Stimulated activated CD4-positive, alpha-beta T cell treated with anti-CD3 and anti-CD28 coated beads, Interleukin-4, amount 100 ng/mL, for 48 hours (primary cell): ENCODE data around the gene FAM13A.
"Not testable (repeated sequence)": the region's sequence is repeated elsewhere in the genome, so short reads cannot be mapped to it uniquely, and the experiment has no call there.

Experiments
- DNase-seq, 2 donors: peaks; one replicate each; pipeline ENCODE4 v3.0.0-alpha.2; 2020; ENCODE audit warnings: low read depth in 2 of 2

FAM13A gene

DNA sequence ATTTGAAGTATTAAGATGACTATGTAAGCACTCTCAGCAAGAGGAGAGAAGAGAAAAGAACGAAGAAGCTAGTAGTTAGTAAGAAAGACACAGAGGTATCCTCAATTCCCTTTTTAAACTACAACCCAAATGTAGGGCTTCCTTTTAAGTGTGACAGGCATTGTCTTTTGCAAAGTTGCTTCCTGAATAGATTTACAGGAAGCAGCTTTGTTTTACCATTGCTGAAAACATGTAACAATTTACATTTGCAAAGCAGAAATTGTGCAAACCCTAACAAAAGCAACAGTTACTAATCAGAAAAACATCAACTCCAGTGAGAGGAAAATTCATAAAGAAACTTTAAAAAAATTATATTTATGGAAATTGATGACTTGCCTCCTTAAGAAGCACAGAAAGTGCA is 96.4 kb downstream of the FAM13A start:
- DNase-seq: no peak

DNA sequence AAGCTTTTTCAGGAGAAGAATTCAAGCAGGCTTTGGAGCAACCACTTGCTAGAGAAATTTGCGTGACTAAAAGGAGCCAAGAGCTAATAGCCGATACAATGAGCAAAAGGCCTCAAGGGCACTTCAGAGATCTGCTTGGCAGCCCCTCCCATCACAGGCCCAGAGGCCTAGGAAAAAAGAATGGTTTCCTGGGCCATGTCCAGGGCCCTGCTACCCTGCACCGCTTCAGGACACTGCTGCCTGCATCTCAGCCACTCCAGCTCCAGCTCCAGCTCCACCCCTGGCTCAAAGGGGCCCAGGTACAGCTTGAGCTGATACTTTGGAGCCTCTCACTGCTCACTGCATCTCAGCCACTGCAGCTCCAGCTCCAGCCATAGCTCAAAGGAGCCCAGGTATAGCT is 98.9 kb downstream of the FAM13A start:
- DNase-seq: no peak

DNA sequence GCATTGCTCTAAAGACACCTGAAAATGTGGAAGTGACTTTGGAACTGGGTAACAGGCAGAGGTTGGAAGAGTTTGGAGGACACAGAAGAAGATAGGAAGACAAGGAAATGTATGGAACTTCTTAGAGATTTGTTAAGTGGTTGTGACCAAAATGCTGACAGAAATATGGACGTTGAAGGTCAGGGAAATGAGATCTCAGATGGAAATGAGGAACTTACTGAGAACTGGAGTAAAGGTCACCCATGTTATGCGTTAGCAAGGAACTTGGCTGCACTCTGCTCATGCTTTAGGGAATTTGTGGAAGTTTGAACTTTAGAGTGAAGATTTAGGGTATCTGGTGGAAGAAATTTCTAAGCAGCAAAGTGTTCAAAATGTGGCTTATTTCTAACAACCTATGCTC is 99.4 kb downstream of the FAM13A start:
- DNase-seq: no peak

DNA sequence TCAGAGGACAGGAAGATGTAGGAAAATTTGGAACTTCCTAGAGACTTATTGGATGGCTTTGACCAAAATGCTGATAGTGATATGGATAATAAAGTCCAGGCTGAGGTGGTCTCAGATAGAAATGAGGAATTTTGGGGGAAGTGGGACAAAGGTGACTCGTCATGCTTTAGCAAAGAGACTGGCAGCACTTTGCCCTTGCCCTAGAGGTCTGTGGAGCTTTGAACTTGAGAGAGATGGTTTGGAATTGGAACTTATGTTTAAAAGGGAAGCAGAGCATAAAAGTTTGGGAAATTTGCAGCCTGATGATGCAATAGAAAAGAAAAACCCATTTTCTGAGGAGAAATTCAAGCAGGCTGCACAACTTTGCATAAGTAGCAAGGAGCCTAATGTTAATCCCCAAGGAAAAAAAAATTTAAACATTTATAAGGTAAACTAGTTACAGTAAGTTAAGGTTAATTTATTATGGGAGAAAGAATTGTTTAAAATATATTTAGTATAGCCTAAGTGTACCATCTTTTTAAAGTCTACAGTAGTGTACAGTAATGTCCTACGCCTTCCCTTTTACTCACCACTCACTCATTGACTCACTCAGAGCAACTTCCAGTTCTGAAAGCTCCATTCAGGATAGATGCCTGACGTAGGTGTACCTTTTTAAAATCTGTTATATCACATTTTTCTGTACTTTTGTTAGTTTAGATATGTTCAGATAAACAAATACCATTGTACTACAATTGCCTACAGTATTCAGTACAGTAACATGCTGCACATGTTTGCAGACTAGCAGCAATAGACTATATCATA is 101.2 kb downstream of the FAM13A start:
- no peak for DNase-seq

DNA sequence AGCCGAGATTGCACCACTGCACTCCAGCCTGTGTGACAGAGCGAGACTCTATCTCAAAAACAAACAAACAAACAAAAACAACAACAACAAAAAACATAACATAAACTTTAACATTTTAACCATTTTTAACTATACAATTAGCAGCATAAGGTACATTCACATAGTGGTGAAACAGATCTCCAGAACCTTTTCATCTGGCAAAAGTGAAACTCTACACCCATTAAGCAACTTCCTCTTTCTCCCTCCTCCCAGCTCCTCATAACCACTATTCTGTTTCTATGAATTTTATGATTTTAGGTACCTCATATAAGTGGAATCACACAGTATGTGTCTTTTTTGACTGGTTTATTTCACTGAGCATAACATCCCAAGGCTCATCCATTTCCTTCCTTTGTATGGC is 103.6 kb downstream of the FAM13A start:
- DNase-seq: no peak

DNA sequence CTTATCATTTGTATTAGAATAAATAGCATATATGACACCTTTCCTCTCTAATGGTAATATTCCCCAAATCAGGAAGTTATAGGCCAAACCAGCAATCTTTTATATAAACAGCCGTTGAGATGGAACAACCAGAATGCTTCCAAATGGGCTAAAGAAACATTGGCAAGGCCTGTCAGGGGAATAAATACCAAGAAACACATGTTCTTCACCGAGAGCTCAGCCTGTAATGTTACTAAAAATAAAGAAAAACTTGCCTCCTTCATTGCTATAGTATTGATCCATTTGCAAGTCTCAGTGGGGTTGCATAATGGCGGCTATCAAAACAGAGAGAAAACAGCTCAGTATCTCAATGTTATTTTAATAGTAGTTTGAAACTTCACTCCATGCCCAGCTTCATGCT is 104.9 kb downstream of the FAM13A start:
- DNase-seq: no peak

DNA sequence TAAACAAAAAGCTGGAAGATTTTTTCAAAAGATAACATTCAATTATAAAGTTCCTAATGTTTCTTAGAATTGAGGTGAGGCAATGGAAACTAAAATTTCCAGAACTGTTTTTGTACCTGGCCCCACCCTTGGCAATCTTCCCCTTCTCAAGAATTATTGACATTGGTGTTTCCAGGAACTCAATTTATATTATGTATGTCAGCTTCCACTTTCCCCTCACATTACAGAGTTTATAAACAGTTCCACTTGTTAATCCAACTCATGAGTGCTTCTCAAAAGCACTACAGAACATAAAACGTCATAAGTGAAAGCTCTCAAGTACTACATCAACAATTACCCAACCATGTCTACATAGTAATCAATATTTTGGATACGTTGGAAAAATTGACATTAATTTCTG is 107.4 kb downstream of the FAM13A start:
- no peak for DNase-seq

DNA sequence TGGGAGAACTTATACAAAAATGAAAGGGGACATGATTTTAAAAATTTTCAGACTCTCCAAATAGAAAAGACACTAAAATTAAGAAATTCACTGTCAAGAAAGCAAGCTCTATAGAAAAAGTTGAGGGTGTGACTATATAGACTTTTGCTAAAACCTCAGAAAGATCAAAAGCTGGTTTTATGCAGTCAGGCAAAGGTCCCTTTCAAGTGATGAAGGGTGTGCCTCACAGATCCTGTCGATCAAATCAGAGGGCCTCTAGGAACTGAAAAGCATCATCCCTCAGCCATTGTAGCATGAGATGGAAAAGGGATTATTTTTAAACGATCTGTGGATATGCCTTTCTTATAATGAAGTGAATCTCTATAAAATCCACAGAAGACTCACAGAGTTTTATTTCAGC is 116.5 kb downstream of the FAM13A start:
- no peak for DNase-seq

DNA sequence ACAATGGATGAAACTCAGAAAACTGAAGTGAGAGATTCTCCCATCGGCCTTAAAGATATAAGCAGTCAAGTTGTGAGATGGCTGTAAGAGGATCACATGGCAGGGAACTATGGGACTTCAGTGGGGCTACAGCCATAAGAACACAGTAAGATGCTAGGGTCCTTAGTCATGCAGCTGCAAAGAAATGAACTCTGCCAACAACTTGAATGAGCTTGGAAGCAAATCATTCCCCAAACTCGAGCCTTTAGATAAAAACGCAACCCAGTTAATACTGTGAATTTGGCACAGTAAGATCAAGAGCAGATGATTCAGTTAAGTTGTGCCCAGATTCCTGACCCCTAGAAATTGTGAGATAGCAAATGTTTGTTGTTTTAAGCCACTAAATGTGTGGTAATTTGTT is 117.3 kb downstream of the FAM13A start:
- no peak for DNase-seq

DNA sequence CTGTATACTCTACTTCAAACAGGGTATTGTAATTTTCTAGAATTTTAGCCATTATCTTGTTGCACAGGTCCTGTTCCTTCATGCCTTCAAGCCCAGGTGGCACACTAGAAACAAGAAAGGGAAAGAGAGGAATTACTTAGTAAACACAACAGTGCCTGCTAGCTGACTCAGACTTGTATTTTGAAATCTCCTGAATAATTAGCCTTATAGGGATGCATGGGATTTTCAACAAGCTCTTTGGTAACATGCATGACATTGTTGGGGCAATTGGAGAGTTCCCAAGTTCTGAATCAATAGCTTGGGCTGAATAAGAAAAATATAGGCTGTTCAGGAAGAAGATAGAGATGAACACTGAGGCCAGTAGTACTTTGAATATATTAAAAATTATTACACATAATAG is 118.8 kb downstream of the FAM13A start:
- DNase-seq: no peak

DNA sequence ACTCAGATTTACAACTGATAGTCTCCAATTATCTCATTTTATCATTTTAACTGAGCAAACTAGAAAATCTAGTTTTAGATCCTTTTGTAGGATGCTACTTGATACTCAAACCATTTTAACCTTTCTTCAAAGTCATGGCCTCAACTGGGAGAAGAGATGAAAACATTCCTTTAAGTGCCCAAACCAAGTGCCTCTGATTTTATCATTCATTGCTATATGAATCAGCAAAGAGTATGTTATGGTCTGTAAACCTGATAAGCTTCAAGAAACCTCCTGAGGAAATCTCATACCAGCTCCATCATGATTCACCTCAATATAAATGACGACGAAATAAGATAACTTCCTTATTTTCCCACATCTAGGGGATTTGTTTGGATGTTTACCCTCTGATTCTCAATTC is 119.9 kb downstream of the FAM13A start:
- no peak for DNase-seq

DNA sequence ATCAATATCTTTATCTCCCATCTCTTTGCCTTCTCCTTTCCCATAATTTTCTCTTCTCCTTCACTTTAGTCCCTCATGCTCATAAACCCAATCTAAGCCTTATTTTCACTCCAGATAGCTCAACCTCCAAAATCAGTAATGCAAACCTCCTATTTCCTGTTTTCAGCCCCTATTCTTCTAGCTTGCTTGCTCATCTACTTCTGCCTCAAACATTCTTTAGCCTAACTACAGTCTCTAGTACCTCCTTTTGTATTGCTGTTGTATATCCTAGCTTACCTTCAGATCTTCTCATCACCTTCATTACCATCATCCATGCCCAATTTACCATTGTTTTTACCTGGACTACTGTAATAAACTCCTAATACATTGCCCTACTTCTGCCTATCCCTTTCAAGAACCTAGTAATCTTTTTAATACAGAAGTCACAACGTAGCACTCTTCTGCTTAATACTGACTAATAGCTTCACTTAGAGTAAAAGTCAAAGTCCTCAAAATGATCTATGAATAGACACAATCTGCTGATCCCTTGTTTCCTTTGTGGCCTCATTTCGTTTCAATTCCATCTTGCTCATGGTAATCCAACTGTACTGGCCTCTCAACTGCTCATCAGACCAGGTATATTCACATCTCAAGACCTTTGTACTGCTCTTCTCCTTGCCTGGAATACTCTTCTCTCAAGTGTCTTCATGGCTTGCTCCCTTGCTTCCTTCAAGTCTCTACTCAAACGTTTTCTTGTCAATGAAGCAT is 123.4 kb downstream of the FAM13A start:
- DNase-seq: no peak

DNA sequence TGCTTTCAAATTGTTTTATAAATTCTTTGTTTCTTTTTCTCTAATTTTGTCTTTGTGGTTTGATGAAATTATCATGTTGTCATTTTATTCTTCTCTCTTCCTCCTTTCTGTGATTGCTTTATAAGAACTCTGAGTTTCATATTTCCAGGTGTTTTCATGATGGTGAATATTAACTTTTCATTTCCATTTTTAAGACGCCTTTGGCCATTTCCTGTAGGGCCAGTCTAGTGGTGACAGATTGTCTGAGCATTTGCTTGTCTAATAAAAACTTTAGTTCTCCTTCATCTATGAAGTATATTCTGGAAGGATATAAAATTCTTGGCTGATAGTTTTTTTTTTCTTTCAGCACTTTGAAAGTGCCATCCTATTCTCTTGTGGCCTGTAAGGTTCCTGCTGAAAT is 128.1 kb downstream of the FAM13A start:
- no peak for DNase-seq

DNA sequence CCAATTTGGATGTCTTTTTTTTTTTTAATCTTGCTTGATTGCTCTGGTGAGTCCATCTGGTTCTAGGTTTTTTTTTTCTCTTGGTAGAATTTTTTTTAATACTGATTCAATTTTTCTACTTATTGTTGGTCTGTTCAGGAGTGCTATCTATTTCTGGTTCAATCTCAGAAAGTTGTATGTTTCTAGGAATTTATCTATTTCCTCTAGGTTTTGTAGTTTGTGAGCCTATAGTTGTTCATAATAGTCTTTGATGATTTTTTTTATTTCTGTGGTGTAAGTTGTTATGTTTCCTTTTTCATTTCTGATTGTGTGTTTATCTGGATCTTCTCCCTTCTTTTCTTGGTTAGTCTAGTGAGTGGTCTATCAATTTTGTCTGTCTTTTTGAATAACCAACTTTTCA is 129.6 kb downstream of the FAM13A start:
- DNase-seq: no peak

DNA sequence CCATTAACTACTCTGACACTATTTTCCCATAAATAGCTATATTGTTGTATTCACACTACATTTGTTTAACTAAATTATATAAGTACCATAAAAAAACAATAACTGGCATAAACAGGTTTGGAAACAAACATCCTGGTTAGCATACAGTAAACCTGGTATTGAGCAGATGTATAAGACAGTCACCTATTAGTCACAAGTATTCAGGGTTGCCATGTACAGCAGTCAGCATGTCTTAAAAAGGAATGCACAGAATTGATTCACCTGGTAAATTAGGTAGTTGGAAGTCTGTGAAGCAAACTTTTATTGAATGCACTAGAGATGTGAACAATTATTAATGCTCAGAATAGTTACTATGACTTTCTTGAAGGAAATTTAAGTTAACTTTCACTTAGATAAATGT is 137.9 kb downstream of the FAM13A start:
- no peak for DNase-seq

DNA sequence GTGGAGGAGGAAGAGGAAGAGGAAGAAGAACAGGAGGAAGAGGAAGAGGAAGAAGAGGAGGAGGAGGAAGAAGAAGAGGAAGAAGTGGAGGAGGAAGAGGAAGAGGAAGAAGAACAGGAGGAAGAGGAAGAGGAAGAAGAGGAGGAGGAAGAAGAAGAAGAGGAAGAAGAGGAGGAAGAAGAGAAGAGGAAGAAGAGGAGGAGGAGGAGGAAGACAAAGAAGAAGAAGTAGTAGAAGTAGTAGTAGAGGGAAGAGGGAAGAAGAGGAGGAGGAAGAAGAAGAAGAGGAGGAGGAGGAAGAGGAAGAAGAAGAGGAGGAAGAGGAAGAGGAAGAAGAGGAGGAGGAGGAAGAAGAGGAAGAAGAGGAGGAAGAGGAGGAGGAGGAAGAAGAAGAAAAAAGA is 143.8 kb downstream of the FAM13A start:
- DNase-seq: not testable (repeated sequence)

DNA sequence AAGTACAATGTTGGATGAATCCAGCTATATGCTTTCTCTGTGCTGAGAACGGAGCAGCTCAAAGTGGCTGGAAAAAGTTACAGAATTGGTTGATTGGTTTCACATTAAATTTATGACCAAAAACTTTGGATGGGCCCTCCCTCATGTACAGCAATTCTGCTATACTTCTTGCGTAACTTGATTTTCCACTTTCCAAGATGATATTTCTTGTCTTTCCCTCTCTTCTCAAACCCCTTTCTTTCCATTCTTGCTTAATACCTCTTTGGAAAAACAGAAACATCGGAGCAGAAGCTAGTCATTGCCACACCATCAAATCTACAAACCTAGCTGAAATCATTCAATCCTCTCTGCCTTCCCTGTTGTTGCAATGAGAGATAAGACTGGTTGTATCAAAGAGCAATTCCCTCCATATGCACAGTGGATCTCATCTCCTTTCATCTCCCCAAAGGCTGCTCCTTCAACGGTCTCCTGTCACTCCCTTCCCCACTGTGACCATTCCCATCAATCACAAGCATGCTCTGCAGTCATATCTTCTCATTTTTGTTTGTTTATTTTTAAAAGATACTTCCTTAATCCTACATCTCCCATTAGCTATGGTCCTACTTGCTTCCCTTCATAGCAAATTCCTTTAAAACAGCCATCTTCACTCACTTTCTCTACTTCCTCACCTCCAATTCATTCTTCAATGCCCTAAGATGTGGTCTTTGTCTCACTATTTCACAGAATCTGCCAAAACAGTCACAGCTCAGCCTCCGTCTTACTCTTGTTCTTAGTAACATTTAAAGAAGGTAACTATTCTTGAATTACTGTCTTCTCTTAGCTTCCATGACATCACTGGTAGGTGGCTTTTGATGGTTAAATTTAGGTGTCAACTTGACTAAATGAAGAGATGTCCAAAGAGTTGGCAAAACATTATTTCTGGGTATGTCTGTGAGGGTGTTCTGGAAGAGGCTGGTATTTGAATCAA is 145.5 kb downstream of the FAM13A start:
- DNase-seq: no peak

DNA sequence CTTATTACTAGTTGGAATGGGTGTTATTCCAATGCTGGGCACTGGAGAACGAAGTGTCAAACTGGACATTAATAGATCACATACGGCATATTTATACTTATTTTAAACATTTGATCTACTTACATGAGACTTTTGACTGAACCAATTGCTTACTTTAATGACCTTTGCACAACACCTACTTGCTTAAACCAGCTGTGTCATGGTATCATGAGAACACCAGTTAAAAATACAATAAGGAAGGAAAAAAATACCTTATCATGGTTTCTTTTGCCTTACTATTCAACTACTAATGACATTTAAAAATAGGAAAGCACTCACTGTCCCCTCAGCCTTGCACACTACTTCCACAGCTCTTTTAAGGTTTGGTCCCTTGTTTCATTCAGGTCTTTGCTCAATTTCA is 146.9 kb downstream of the FAM13A start:
- DNase-seq: no peak

DNA sequence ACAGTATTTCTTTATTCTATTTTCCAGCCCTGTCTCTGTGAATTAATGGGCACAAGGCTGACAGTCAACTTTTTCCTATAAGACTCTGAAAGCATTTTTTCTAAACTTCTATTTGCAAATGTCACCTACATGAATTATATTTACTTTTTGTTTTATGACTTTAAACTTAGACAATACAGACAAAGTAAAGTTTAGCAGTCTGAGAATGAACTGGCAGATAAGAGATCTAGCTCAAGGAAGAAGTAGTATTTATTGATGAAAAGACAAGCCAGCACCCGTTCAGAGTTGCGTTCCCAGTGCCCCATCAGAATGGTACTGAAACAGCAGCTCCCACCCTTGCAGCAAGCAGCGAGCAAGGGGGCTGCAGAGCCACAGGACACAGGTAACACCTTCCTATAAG is 148.5 kb downstream of the FAM13A start:
- DNase-seq: no peak

DNA sequence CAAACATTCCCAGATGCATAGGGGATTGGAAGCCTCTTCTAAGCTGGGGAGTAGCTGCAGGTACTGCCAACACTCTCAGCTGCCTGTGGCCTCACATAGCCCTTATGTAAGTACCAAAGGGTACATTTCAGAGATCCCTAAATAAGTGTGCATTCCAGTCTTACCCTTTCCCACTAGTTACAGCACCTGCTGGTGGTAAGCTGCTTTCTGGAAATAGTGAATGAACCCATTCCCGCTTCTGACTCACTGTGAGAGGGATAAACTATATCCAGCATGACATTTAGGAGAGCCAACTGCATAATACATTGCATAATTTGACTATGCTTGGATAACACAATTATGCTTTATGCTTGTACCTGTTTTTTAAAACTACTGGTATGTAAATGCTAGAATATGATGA is 149.0 kb downstream of the FAM13A start:
- DNase-seq: no peak

DNA sequence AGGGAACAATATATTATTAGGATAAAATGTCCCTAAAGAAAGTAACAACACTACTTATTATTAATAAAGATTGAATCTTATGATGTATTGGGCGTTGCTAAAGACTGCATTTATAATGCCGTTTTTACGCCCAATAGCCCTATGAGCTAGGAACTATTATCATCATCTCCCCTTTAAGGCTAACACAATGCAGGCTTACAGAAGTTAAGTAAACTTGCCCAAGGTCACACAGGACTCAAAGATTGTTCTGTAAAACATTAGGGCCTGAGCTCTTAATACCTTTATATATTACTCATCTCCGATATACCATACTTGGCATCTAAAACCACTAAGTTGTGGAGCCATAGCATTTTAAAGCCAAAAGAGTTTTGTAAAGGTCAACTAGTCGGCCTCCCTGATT is 149.5 kb downstream of the FAM13A start:
- DNase-seq: no peak

DNA sequence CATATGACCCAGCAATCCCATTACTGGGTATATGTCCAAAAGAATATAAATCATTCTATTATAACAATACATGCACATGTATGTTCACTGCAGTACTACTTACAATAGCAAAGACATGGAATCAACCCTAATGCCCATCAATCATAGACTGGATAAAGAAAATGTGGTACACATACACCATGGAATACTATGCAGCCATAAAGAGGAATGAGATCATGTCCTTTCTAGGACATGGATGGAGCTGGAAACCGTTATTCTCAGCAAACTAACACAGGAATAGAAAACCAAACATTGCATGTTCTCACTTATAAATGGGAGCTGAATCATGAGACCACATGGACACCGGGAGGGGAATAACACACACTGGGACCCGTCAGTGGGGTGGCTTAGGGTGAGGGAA is 152.7 kb downstream of the FAM13A start:
- DNase-seq: not testable (repeated sequence)
